NCI-H345 treated with DMSO at 0.1 percent for 48 hours (cell line): ENCODE measurements around the gene MYO9A.

Experiments
- DNase-seq: peaks from one replicate; lab custom pipeline; 2025; ENCODE audit not compliant: unreplicated experiment; lab: John Stamatoyannopoulos, UW

MYO9A gene

GRCh38 chr15:71974211-71974610 lies 143.7 kb downstream of the MYO9A start:
- no peak for DNase-seq

- no peak for DNase-seq
Observed at GRCh38 chr15:71973366-71973765, 144.6 kb downstream of the MYO9A start.

- no peak for DNase-seq
Observed at GRCh38 chr15:71971905-71972304, 146.0 kb downstream of the MYO9A start.

GRCh38 chr15:71970435-71970834 lies 147.5 kb downstream of the MYO9A start:
- no peak for DNase-seq

GRCh38 chr15:71962537-71962936 lies 155.4 kb downstream of the MYO9A start:
- no peak for DNase-seq

- DNase-seq: no peak
Observed at GRCh38 chr15:71957026-71957425, 160.9 kb downstream of the MYO9A start.

GRCh38 chr15:71951134-71951533 lies 166.8 kb downstream of the MYO9A start:
- DNase-seq: no peak

GRCh38 chr15:71945012-71945411 lies 172.9 kb downstream of the MYO9A start:
- DNase-seq: no peak

GRCh38 chr15:71943806-71944205 lies 174.1 kb downstream of the MYO9A start:
- DNase-seq: no peak

- DNase-seq: no peak
Observed at GRCh38 chr15:71939981-71940588, 177.9 kb downstream of the MYO9A start.

GRCh38 chr15:71937650-71938311 lies 180.2 kb downstream of the MYO9A start:
- DNase-seq: no peak

GRCh38 chr15:71934446-71934845 lies 183.5 kb downstream of the MYO9A start:
- no peak for DNase-seq

GRCh38 chr15:71932689-71933088 lies 185.3 kb downstream of the MYO9A start:
- DNase-seq: no peak

- DNase-seq: no peak
Observed at GRCh38 chr15:71931261-71931660, 186.7 kb downstream of the MYO9A start.

- DNase-seq: no peak
Observed at GRCh38 chr15:71925145-71925544, 192.8 kb downstream of the MYO9A start.

- no peak for DNase-seq
Observed at GRCh38 chr15:71921191-71921590, 196.8 kb downstream of the MYO9A start.

GRCh38 chr15:71920573-71920972 lies 197.4 kb downstream of the MYO9A start:
- DNase-seq: no peak

- DNase-seq: no peak
Observed at GRCh38 chr15:71916834-71917233, 201.1 kb downstream of the MYO9A start.

GRCh38 chr15:71914092-71914491 lies 203.9 kb downstream of the MYO9A start:
- DNase-seq: no peak

- DNase-seq: no peak
Observed at GRCh38 chr15:71899674-71900073, 218.3 kb downstream of the MYO9A start.

- no peak for DNase-seq
Observed at GRCh38 chr15:71893691-71894090, 224.3 kb downstream of the MYO9A start.

- DNase-seq: no peak
Observed at GRCh38 chr15:71892335-71892734, 225.6 kb downstream of the MYO9A start.

GRCh38 chr15:71891026-71891425 lies 226.9 kb downstream of the MYO9A start:
- DNase-seq: no peak
